Common myeloid progenitor, CD34-positive (primary cell): ENCODE data around the gene FER.

Experiments
- CTCF ChIA-PET: fragments of 350-600 bp; sonication (Branson Sonifier 250); formaldehyde crosslinking; loops from one replicate; lab custom pipeline; 2021; ENCODE audit warnings: antibody characterized with exemption; lab: Charles Lee
- POLR2A ChIA-PET: fragments of 350-600 bp; sonication (Branson Sonifier 250); formaldehyde crosslinking; loops from one replicate; lab custom pipeline; 2021; ENCODE audit warnings: antibody characterized with exemption; lab: Charles Lee
- DNase-seq, 3 donors: peaks; one replicate each; pipeline versions ENCODE4 v3.0.0 to v3.0.0-alpha.2; 2013
- H3K27ac ChIP-seq, 2 experiments: 1 replicate in 1 of 2; 2 replicates in 1 of 2; pipeline ENCODE4 v1.7.0; 2013; ENCODE audit warnings: inconsistent platforms in 2 of 2, low read length in 2 of 2, mild to moderate bottlenecking in 2 of 2, low read depth in 1 of 2, moderate library complexity in 1 of 2; ENCODE audit not compliant: severe bottlenecking in 2 of 2, insufficient read depth in 1 of 2, poor library complexity in 1 of 2
- H3K27me3 ChIP-seq, 5 experiments: replicated peaks in 2 of 5; 1 replicate in 3 of 5; 2 replicates in 2 of 5; pipeline versions ENCODE4 v1.6.1 to v1.7.0; 2013; ENCODE audit warnings: low read length in 4 of 5, mild to moderate bottlenecking in 2 of 5, moderate library complexity in 2 of 5, inconsistent platforms in 1 of 5; ENCODE audit not compliant: insufficient read depth in 5 of 5, control insufficient read depth in 4 of 5
- H3K36me3 ChIP-seq, 4 experiments: 1 replicate in 2 of 4; 2 replicates in 2 of 4; pipeline versions ENCODE4 v1.6.1 to v1.7.0; 2013; ENCODE audit warnings: low read length in 3 of 4, control low read depth in 1 of 4, mild to moderate bottlenecking in 1 of 4; ENCODE audit not compliant: control insufficient read depth in 4 of 4, insufficient read depth in 4 of 4
- H3K4me1 ChIP-seq, 4 experiments: 1 replicate in 3 of 4; 2 replicates in 1 of 4; pipeline versions ENCODE4 v1.6.1 to v1.7.1; 2013; ENCODE audit warnings: low read length in 3 of 4, mild to moderate bottlenecking in 3 of 4, control low read depth in 1 of 4, inconsistent platforms in 1 of 4, moderate library complexity in 1 of 4; ENCODE audit not compliant: control insufficient read depth in 4 of 4, insufficient read depth in 4 of 4; ENCODE audit errors: control extremely low read depth in 1 of 4
- H3K4me3 ChIP-seq, 7 experiments: 1 replicate in 4 of 7; 2 replicates in 3 of 7; pipeline versions ENCODE4 v1.5.1 to v1.7.0; 2013; ENCODE audit warnings: mild to moderate bottlenecking in 7 of 7, low read length in 6 of 7, moderate library complexity in 6 of 7, inconsistent platforms in 2 of 7, low read depth in 2 of 7, control low read depth in 1 of 7; ENCODE audit not compliant: insufficient read depth in 4 of 7, control insufficient read depth in 1 of 7; ENCODE audit errors: extremely low read depth in 1 of 7
- H3K9me3 ChIP-seq, 5 experiments: 1 replicate in 4 of 5; 2 replicates in 1 of 5; pipeline versions ENCODE4 v1.6.1 to v1.7.1; 2013; ENCODE audit warnings: low read length in 4 of 5, mild to moderate bottlenecking in 2 of 5, inconsistent platforms in 1 of 5, low read depth in 1 of 5, moderate library complexity in 1 of 5; ENCODE audit not compliant: control insufficient read depth in 4 of 5, insufficient read depth in 2 of 5; ENCODE audit errors: control extremely low read depth in 1 of 5
- WGBS: methylation state at CpG from one replicate; pipeline ENCODE4 v1.1.5; 2013; ENCODE audit not compliant: insufficient coverage; 5-methylcytosine and 5-hydroxymethylcytosine counted together

The FER gene

GRCh38 chr5:109192027-109192426, 444.3 kb downstream of the FER start:
- H3K36me3 ChIP-seq, result peaks cover 0 to 2% (median 0%) of the 10 kb centered on the region in 4 experiments
- H3K4me3 ChIP-seq, result no peak overlapping the region
- CTCF ChIA-PET, result interaction anchor here (1.0 kb wide), 1 partner anchor 465 kb away, joined by 3 read pairs; no protein-coding TSS in a partner anchor
- H3K27ac ChIP-seq, result no peak overlapping the region
- peaks cover 0 to 6% (median 3%) of the 10 kb centered on the region in 4 experiments for H3K4me1 ChIP-seq
- no peak for DNase-seq
- no peaks in the 10 kb centered on the region for H3K27me3 ChIP-seq
- WGBS, result no CpG with 5 or more reads among the region's 1 CpG
- POLR2A ChIA-PET, result no interaction called here
- no peaks in the 10 kb centered on the region for H3K9me3 ChIP-seq

GRCh38 chr5:109192555-109193281, 445.0 kb downstream of the FER start:
- POLR2A ChIA-PET, result no interaction called here
- Histone ChIP-seq H3K4me1 (peaks cover 0 to 6% (median 3%) of the 10 kb centered on the region in 4 experiments), H3K36me3 (peaks cover 0 to 1% (median 0%) of the 10 kb centered on the region in 4 experiments), H3K27me3 (no peaks in the 10 kb centered on the region), H3K27ac (no peak overlapping the region), H3K4me3 (no peak overlapping the region), H3K9me3 (no peaks in the 10 kb centered on the region)
- no peak for DNase-seq
- 90% methylated on average over 3 of the region's 6 CpGs for WGBS
- CTCF ChIA-PET, result interaction anchor here (1.0 kb wide), 1 partner anchor 465 kb away, joined by 3 read pairs; no protein-coding TSS in a partner anchor

- Histone ChIP-seq H3K9me3 (no peaks in the 10 kb centered on the region), H3K27me3 (no peaks in the 10 kb centered on the region), H3K4me1 (peaks cover 0 to 6% (median 3%) of the 10 kb centered on the region in 4 experiments), H3K4me3 (no peak overlapping the region), H3K27ac (no peak overlapping the region), H3K36me3 (no peaks in the 10 kb centered on the region)
- CTCF ChIA-PET, result interaction anchor here (0.6 kb wide), 1 partner anchor 150 kb away, joined by 3 read pairs; no protein-coding TSS in a partner anchor
- no CpG with 5 or more reads among the region's 2 CpGs for WGBS
- POLR2A ChIA-PET, result no interaction called here
- DNase-seq, result no peak
Observed at GRCh38 chr5:109195667-109196066, 448.0 kb downstream of the FER start.

DNA sequence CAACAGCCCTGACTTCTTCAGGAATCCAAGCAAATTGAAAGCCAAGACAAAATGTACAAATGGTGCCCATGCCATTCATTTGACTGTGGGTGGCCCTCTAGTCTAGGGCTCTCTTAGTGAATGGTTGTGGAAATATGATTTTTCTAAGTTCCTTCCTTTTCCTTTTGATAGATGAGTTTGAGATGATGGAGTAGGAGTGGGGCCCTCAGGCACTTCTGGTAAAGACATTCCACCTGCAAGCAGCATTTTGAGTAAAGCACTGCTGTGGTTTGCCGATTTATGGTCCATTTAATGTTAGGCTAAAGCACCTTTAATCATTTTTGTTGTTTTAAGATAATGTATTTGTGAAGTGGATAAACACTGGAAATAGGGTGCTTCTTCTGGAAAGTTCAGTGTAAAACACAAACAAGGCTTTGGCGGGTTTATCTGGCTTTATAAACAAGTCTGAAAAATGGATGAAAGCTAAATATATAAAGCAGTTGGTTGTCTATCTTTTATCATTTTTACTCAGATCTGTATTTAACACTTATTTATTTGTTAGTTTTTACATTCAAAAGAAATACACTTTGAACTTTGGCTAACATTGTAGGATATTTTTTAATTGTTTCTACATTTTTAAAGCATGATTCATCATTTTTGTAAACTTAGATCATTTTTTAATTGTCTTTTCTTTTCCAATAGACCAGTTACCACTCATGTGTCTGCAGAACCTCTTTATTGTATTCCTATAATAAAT, 448.6 kb downstream of the FER start:
- CTCF ChIA-PET, result interaction anchor here (0.6 kb wide), 1 partner anchor 149 kb away, joined by 3 read pairs; no protein-coding TSS in a partner anchor
- WGBS, result no CpG with 5 or more reads among the region's 2 CpGs

DNA sequence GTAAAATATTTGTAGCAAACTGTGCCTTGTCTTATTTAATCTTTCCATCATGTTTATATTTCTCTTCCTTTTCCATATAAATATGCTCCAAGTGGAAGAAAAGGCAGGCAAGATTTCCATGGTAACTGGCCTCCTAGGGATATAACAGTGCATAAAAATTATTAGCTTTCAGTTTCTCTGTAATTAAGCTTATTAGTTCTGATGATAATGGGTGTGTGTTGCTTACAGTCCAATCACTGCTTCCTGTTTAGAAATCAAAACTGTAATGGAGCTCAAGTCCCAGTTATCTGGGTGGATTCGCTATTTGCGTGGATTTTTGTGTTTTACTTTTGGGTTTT, 449.1 kb downstream of the FER start:
- no peaks in the 10 kb centered on the region for H3K36me3 ChIP-seq
- H3K9me3 ChIP-seq, result no peaks in the 10 kb centered on the region
- H3K27me3 ChIP-seq, result no peaks in the 10 kb centered on the region
- H3K4me1 ChIP-seq, result no peaks in the 10 kb centered on the region
- no CpG with 5 or more reads among the region's 2 CpGs for WGBS
- H3K4me3 ChIP-seq, result no peak overlapping the region
- no peak overlapping the region for H3K27ac ChIP-seq
- no peak for DNase-seq
- POLR2A ChIA-PET, result interaction anchor here (0.7 to 0.8 kb wide), 2 partner anchors 10 to 291 kb away, joined by 3 read pairs; no protein-coding TSS in a partner anchor
- CTCF ChIA-PET, result no interaction called here

More for the DNA sequence above, 448.6 kb downstream of the FER start:
- no peaks in the 10 kb centered on the region for H3K27me3 ChIP-seq
- peaks cover 0 to 2% (median under 1%) of the 10 kb centered on the region in 4 experiments for H3K4me1 ChIP-seq
- no peak for DNase-seq
- no peak overlapping the region for H3K4me3 ChIP-seq
- H3K27ac ChIP-seq, result no peak overlapping the region
- H3K36me3 ChIP-seq, result no peaks in the 10 kb centered on the region
- POLR2A ChIA-PET, result interaction anchor here (0.7 to 0.8 kb wide), 2 partner anchors 9 to 291 kb away, joined by 3 read pairs; no protein-coding TSS in a partner anchor
- H3K9me3 ChIP-seq, result no peaks in the 10 kb centered on the region

DNA sequence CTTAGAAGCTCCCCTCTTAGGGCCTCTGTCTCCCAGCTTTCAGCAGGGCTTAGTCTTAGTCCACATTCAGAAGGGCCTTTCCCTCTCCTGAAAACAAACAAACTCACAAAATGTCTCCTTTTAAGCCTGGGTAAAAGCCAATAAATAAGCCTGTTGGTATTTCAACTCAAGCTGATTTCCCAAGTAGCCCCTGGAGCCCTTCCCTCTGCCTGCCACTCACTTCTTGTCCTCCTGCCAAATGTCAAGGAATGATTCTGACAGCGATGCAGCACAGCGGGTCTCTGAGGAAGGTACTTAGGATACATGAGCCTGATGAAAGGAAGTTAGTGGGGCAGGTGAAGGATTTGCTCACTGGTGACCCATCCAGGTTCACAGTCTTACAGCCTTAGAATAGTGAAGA, 451.6 kb downstream of the FER start:
- 92% methylated on average over 2 of the region's 2 CpGs for WGBS
- no peak for DNase-seq
- no peaks in the 10 kb centered on the region for H3K27me3 ChIP-seq
- peaks cover 0 to under 1% (median 0%) of the 10 kb centered on the region in 5 experiments for H3K9me3 ChIP-seq
- H3K36me3 ChIP-seq, result no peaks in the 10 kb centered on the region
- ChIA-PET POLR2A (no interaction called here), CTCF (interaction anchor here (0.7 to 1.3 kb wide), 2 partner anchors 10 to 1409 kb away, joined by 3 read pairs; no protein-coding TSS in a partner anchor)
- no peaks in the 10 kb centered on the region for H3K4me1 ChIP-seq
- H3K4me3 ChIP-seq, result no peak overlapping the region
- no peak overlapping the region for H3K27ac ChIP-seq
